GM18873 (cell line): ENCODE measurements around the gene PRKCQ.
"Not testable (repeated sequence)": the region's sequence is repeated elsewhere in the genome, so short reads cannot be mapped to it uniquely, and the experiment has no call there.

Source experiments
- ATAC-seq: cut with Tn5 transposase; IDR thresholded peaks from one replicate; pipeline ENCODE4 v1.9.1; 2021; ENCODE audit warnings: mild to moderate bottlenecking, moderate library complexity, moderate number of reproducible peaks; ENCODE audit not compliant: unreplicated experiment, low FRiP score

The PRKCQ gene

DNA sequence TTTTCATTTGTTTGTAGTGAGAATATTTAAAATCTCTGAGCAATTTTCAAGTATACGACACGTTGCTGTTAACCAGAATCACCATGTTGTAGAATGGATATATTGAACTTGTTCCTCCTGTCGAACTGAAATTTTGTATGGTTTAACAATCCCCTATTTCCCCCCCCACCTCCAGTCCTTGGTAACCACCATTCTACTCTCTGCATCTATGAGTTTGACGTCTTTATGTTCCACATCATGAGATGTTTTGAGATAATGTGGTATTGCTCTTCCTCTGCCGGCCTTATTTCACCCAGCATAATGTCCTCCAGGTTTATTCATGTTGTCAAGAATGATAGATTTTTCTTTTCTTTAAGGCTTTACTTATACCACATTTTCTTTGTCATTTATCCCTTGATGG is 17.4 kb upstream of the PRKCQ start:
- ATAC-seq, result no peak

DNA sequence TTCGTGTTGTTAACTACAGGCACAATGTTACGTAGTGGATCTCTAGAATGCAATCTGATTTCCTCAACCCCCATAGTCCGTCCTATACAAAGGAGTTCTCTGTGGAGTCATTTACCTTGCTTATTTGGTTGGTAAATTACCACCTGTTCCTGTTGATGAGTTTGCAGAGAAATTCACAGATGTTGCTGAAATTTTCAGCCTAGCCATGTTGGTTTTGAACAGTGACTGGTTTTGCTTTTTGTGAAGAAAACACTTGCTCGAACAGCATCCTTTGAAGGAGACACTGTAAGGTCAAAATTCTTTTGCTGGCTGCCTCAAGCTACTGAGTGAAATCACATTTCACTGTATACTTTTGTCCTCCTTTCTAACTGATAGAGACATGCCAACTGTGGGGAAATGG is 15.4 kb upstream of the PRKCQ start:
- ATAC-seq, result no peak

DNA sequence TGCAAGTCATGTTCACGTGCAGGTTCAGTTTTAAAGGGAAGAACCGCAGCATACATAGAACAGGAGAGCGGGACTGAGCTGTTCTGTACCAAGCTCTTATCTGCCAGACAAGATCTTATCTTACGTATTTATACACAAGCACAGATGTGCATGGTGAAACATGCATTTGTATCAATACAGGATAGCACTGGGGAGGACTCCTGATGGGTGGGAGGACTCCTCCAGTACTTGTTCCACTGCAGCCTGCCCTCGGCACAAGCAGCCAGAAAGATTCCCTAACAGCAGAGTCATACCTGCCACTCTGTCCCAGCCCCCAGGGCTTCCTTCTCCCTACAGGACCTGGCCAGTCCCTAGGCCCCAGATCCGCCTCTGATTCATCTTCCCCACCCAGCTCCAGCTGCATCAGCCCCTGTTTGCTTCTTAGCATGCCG is 13.2 kb upstream of the PRKCQ start:
- ATAC-seq, result no peak

DNA sequence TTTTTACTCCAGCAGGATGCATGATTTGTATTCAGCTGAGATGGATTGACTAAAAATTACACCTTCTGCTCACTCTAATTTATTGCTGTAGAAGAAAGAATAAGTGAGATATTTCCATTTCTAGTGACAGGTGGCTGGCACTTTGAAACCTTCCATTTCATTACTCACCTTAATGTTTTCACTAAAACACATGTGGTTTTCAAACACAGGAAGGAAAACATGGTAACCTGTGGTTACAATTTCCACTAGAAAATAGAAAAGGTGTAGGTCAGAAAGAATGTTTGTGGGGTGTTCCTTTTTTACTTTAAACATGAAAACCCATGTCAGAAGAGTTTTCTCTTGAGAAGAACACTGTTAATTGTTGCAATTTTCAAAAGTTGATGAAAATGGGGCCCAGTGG is 12.0 kb upstream of the PRKCQ start:
- no peak for ATAC-seq

DNA sequence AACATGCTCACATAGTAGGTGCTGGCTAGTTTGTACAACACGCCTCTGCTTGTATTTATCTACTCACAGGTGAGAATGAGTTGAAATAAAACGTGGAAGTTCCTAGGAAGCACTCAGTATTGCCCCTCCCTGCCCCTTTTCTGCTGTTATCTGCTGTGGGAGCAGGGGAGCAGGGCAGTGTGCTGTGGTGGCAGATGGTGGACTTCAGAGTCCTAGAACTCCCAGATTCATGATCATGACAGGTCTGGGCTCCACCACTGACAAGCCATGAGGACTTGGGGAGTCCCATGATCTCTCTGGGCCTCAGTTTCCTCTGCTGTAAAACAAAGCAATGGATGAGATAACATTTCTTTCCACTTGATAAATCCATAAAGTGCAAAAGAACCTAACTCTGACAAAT is 11.6 kb upstream of the PRKCQ start:
- no peak for ATAC-seq

DNA sequence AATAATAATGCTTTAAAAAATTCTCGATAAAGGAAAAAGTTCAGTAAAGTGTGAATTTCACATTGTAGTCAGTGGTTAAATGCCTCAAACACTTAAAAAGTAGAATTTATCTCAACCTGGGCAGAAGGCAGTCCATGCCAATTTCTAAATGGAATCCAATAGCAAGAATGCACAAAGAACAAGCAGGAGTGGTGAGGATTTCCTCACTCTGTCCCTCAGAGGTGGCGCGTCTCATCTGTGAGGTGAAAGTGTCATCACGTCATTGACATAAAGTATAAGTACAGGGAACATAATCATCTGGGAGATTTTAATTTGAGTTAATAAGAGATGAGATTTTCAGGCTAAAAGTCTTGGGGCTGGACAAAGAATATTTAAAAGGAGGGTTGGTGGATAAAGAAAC is 10.0 kb upstream of the PRKCQ start:
- no peak for ATAC-seq

DNA sequence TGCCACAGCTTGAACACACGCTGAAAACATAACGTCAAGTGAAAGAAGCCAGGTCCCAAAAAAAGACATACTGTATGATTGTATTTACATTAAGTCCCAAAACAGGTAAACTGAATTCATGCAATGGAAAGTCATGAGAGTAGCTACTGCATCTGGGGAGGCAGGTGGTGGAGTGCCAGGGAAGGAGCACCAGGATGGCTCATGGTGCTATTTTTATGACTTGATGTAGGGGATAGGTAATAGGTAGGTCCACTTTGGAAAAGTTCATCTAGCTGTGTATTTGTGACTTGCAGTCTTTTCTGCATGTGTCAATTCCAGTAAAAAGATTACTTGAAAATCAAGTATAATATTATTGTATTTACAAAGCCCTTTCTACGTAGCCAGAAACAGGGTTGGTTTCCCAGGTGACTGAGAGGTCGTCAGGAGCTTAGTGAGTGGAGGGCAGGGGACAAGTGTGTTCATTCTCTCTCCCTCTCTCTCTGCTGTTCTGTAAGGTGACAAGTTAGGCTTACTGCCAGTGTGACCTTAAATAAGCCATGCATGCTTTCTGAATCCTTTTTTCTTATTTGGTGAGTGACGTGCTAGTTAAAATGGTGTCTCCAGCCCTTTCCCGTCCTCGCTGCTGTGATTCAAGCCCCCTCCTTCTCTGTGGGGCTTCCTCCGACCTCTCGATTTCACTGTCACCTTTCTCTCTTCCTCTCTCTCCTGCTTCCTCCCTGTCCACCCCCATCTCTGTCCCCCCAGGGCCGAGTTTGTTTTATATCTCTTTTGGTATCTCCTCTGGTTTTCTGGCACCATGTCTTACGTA is 9.4 kb upstream of the PRKCQ start:
- no peak for ATAC-seq

DNA sequence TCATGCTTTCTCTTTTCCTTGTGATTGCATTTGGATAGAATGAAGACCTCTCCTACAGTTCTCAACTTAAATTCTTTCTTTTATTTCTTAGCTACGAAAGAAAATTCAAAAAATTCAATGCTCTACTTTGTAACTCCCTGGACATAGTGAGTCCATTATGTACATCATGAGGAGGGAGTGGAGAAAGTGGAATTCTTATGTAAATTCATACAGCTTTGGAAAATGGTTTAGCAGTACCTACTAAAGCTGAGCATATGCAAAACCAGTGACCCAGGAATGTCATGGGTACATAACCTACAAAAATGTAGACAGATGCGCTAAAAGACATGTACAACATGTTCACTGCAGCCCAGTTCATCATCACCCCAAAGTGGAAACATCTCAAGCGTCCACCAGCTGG is 8.8 kb upstream of the PRKCQ start:
- ATAC-seq, result no peak

DNA sequence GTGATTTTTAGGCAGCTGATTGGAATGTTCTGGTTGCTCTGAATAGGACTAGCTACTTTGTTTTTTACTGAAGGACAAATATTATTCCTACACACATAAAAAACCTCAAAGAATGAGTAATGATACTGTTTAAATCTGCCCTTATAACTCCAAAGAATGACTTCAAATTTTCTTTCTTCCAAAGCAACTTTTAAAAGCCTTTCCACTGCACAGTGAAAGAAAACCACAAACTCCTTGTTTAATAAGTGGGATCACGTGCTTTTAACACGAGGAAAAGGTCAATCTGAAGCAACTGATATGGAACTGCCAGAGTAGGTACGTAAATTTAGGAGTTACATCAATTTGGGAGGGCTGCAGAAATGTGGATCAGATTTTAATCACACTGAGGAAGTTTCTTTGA is 8.0 kb upstream of the PRKCQ start:
- no peak for ATAC-seq

DNA sequence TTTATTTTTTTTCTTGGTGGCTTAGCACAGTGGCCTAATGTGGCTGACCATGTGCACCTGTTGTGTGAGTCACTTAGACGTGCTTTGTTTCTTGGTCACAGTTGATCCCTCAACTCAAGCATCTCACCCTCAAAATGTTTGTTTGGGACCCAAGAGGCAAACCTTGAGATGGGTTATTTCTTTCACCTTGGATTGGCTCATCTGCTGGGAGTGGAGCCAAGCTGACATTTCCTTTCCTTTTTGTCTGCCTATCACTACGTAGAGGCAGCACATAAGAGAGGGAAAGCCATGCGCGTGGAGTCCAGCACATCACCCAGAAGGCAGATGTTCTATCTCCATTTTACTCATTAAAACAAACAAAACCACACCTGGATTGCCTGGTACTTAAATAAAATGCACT is 6.4 kb upstream of the PRKCQ start:
- ATAC-seq, result no peak

DNA sequence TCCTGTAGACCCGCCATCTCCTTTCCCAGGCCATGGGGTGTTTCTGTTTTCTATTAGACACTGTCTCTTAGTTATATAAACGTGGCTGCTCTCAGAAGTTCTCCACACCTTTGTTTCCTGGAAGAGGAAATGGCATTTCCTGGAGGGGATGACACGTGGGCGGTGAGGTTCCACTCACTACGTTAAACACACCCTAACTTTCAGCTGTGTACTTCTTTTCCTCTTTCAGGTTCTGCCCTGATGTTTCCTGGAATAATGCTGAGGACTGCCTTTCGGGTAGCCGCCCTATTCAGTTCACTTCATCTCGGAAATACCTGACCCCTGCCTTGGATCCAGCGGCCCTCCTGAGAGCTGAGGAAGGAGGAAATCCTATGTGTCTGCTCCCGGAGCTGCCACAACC is 3.4 kb upstream of the PRKCQ start:
- ATAC-seq, result no peak

DNA sequence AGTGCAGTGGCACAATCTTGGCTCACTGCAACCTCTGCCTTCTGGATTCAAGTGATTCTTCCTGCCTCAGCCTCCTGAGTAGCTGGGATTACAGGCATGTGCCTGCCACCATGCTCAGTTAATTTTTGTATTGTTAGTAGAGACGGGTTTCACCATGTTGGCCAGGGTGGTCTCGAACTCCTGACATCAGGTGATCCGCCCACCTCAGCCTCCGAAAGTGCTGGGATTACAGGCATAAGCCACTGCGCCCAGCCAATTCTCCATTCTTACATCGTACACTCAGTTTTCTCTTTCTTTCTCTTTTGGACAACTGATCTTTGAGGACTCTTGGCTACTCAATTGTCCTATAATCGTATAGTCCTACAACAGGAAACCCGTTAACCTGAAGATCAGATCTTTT is 2.8 kb upstream of the PRKCQ start:
- not testable (repeated sequence) for ATAC-seq

DNA sequence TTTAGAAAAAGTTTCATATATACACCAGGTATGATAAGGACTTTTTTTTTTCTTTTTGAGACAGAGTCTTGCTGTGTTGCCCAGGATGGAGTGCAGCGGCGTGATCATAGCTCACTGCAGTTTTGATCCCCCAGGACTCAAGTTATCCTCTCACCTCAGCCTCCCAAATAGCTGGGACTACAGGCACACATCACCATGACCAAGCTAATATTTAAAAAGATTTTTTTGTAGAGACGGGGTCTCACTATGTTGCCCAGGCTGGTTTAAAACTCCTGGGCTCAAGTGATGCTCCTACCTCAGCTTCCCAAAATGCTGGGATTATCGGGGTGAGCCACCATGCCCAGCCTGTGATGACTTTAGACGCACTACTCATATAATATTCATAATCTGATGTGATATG is 2.2 kb upstream of the PRKCQ start:
- ATAC-seq, result no peak

DNA sequence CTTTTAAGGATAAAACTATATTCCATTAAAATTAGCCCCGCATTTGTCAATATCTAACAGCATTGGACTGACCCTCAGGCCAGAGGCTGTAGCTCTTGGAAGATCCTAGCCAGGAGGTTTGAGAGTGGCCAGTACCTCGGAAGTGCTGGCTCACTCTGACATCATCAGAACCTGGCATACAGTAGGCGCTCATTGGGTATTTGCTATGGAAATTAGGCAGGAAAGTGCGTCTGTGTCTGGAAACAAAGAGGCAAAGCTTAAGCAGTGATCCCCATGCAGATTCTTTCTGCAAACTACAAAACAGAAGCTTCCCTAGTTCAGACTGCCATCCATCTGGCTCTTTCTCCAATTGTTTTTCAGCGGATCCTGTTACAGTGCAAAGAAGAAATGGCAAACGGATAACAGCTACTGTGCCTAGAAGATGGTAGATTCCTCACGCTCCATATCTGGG is 1.7 kb upstream of the PRKCQ start:
- no peak for ATAC-seq

DNA sequence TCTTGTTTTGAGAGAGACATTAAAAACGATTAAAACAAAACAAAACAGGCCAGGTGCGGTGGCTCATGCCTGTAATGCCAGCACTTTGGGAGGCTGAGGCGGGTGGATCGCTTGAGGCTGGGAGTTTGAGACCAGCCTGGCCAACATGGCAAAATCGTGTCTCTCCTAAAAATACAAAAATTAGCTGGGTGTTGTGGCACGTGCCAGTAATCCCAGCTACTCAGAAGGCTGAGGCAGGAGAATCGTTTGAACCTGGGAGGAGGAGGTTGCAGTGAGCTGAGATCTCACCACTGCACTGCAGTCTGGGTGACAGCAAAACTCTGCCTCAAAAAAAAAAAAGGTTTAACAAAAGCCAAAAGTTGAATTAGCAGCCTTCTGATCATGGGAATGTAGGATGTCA is 1.1 kb upstream of the PRKCQ start:
- not testable (repeated sequence) for ATAC-seq

DNA sequence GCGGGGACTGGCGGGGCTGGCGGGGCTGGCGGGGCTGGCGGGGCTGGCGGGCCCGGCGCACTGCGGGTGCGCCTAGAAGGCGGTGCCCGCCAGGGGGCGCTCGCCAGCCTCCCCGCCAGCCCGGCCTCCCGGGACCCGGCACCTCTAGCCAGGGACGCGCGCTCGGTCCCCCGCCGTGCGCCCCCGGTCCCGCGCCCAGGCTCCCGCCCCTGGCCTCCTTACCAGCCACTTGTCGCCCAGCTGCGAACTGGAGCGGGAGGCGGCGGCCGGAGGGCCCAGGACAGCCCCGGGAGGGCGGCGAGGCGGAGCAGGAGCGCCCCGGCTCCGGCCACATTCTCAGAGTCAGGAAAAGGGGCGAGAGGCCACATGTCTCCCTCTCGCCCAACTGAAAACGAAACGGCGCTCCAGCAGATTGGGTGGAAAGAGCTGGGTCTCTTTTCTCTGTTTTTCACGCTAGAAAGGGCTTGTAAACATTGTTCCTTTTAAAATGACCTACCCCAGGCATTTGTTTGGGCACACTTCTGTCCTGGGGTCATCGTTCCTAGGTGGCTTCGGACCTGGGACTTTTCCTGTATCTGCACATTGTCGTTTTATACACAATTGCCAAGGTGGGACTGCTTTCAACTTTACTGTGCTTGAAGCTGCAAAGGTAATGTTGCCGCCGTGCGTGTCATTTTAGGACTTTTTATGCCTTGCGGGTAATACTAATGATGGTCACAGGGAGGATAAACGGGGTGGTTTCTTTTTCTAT is 378 bp upstream of the PRKCQ start:
- ATAC-seq, result no peak

DNA sequence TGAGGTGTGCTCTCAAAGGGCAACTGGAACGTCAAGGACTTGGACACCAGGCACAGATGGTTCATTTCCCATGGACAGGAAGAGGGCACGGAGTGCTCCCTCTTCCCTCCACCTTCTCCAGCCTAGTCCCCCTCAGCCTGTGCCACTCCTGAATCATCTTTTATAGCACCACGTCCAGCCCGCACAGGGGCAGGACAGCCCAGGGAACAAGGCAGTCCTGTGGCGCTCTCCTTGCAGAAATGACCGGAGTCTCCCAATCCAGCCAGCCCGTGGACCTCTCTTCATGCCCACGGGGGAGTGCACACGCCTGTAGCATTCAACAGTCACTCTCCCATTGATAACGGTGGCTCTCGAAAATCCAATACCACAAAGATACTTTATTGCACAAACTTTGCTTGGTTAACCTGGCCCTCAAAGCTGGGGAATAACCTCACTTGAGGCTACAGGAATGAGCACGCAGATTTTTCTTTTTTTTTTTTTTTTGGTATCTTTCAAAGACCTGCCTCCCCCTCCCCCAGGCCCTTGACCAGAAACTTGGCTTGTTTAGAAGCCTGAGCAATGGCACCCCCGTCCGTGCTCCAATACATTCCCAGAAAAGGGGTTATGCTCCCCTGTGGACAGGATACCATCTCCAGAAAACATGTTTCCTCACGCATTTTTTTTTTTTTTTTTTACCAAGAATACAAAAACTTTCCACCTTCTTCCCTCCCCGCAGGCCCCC is 733 bp downstream of the PRKCQ start:
- no peak for ATAC-seq

DNA sequence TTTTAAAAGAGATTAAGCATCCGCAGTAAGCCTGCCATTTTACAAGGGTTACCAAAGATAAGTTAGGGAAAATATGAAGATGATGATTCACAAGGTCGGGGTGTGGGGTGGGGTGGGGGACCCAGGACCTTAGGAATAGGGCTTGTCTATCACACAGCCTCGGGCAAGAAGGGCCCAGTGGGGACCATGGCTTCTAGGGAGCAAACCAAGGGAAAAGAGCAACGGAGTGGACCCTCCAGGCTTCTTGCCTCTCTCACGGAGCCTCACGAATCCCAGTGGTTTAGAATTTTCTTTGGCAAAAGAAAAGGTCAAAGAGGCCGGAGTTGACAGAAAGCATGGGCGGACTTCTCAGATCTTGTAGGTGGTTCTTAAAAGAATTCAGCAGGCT is 1.3 kb downstream of the PRKCQ start:
- ATAC-seq, result no peak

DNA sequence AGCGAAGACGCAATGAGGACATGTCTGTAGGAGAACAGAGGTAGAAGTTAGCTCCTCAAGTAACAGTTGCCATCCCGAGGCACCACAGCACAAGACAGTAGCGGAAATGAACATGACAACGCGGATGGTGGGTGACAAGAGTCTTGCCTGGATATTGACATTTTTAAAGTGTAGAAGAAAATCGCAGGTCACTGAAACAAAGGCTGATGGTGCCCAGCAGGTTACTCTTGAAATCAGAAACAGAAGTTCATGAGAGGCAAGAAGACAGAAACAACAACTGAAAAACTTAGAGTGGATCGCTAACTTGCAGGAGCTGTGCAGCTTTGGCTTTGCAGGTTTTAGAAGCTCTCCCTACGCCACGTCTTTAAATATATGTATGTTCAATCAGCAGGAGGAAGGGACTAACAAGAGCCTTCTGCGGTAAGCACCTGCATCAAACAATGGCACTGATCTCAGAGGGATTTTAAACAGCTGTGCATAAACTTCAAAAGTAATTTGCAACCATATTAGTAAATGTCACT is 1.8 kb downstream of the PRKCQ start:
- no peak for ATAC-seq

DNA sequence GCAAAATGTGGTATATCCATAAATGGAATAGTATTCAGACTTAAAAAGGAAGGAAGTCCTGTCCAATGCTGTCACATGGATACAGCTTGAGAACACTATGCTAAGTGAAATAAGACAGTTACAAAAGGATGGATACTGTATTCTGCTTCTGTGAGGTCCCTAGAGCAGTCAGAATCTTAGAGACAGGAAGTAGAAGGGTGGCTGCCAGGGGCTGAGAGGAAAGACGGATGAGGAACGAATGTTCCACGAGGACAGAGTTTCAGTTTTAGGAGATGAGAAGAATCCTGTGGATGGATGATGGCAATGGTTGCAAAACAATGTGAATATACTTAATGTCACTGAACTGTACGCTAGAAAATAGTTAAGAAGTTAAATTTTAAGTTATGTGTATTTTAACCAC is 3.8 kb downstream of the PRKCQ start:
- no peak for ATAC-seq

DNA sequence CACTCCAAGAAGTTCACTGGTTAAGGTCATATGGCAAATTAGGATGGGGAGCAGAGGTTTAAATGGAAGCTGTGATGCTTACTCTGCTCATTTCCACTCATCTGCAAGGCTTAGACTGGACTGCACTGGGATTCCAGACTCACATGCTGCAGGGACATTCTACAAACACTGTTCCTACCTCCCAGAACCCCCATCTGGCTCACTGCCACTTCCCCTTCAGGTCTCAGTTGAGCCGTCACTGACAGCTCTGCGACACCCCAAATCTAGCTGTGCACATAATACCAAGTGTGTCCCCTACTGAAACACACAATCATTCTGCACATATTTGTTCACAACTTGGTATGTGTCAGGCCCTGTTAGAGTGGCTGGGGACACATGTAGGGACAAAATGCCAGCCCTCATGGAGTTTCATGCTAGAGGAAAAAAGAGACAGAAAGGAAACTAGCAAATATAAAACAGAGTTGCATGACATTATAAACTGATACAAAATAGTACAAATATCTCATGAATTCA is 5.4 kb downstream of the PRKCQ start:
- ATAC-seq, result no peak
